ENCODE data around the gene EML4.
A peak's percentile ranks its signal among the peaks of the same experiment; 100 is the strongest.
"Not testable (repeated sequence)": the region's sequence is repeated elsewhere in the genome, so short reads cannot be mapped to it uniquely, and the experiment has no call there.

EML4 gene

GRCh38 chr2:42167458-42167857 lies 1.7 kb upstream of the EML4 start:
- DNase-seq = no peak
- in situ Hi-C loops (cut with HindIII; ENCODE audit: low pct_ligation_motif_present, low pct_unique_long_range_greater_than_20kb, low sequenced_read_pairs) = no loop called here

- DNase-seq = no peak
- in situ Hi-C loops (cut with HindIII; ENCODE audit: low pct_ligation_motif_present, low pct_unique_long_range_greater_than_20kb, low sequenced_read_pairs) = no loop called here
These were observed 574 bp upstream of the EML4 start for GRCh38 chr2:42168459-42169099.

GRCh38 chr2:42169874-42170521 lies 845 bp downstream of the EML4 start:
- in situ Hi-C loops (cut with HindIII; ENCODE audit: low pct_ligation_motif_present, low pct_unique_long_range_greater_than_20kb, low sequenced_read_pairs) = no loop called here
- peak; percentile 35 for DNase-seq

DNA sequence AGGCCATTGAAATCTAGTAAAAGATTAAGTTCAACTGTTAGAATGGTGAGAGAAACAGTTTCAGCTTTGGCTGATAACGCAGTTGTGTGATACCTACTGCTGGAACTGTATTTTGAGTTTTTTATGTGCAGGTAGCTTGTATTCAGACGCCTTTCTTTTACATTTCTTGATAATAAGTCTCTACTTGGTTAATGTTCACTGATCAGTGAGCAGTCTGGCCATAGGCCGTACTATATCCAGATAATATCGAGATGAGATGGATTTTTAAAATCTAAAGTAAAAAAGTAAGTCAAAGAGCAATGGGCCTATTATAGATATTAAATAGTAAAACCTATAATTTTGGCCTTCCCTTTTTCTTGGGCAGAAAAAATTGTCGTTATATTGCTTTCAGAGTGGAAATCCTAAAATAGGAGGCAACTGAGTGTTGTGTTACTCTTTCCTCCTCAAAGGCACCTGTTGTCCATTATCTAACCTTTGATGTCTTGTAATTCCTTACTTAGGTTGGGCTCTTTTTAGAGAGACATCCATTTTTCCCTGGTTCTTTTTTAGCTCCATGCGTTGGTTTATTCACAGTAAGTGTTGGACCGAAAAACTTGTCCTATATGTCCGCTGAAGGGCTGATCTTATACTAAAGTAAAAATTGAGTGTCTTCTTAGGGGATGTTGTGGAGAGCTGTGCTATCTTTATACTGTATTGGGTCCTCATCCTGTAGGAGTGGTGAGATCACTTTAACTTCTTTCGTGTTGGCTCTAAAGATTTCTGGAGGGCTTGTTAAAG lies 1.7 kb downstream of the EML4 start:
- in situ Hi-C loops (cut with HindIII; ENCODE audit: low pct_ligation_motif_present, low pct_unique_long_range_greater_than_20kb, low sequenced_read_pairs) = no loop called here
- no peak for DNase-seq

DNA sequence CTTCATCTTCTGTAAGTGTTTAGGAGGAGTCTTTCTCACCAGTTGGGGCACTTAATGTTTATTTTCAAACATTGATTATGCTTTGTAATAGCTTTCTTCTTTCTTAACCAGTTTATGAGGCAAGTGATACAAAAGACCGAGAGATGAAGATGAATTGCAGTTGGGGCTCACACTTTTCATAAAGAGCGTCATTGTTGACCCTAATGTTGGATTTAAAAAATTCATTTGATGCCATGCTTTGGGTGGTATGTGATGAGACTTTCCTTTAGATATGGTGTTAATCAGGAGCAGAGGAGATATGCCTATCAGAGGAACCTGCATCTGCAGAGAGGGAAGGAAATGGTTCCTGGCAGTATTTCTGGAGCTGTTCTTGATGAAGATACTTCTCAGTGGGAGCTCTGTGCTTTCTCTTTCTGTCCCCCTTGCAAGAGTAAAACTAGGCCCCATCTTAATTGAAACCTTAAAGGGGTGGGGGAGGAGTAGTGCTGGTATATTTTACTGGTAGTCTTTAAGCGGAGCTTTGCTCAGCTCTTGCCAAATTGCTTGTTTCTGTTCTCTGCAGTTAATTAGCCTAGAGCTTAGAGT lies 2.3 kb downstream of the EML4 start:
- in situ Hi-C loops (cut with HindIII; ENCODE audit: low pct_ligation_motif_present, low pct_unique_long_range_greater_than_20kb, low sequenced_read_pairs) = no loop called here
- peak; percentile 17 for DNase-seq

- in situ Hi-C loops (cut with HindIII; ENCODE audit: low pct_ligation_motif_present, low pct_unique_long_range_greater_than_20kb, low sequenced_read_pairs) = no loop called here
- no peak for DNase-seq
These were observed 2.9 kb downstream of the EML4 start for GRCh38 chr2:42172020-42172419.

DNA sequence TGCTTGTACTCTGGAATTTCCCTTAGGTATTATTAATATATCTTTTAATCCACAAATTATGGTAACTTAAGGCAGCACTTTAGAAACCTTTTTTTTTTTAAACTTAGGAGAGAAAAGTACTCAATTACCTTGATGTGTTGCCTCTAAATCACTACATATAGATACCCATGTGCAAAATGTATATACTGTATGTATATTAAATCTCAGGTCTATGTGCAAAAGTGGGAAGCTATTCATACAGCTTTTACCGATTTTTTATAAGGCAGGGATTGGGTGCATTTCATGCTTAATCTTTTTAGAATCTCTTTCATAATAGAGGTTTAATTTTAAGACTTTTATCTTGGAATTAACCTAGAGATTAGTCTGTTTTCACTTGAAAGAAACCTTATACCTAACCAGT lies 3.4 kb downstream of the EML4 start:
- in situ Hi-C loops (cut with HindIII; ENCODE audit: low pct_ligation_motif_present, low pct_unique_long_range_greater_than_20kb, low sequenced_read_pairs) = no loop called here
- DNase-seq = no peak

GRCh38 chr2:42173467-42173866 lies 4.3 kb downstream of the EML4 start:
- DNase-seq; in situ Hi-C loops (cut with HindIII; ENCODE audit: low pct_ligation_motif_present, low pct_unique_long_range_greater_than_20kb, low sequenced_read_pairs): not testable (repeated sequence)

DNA sequence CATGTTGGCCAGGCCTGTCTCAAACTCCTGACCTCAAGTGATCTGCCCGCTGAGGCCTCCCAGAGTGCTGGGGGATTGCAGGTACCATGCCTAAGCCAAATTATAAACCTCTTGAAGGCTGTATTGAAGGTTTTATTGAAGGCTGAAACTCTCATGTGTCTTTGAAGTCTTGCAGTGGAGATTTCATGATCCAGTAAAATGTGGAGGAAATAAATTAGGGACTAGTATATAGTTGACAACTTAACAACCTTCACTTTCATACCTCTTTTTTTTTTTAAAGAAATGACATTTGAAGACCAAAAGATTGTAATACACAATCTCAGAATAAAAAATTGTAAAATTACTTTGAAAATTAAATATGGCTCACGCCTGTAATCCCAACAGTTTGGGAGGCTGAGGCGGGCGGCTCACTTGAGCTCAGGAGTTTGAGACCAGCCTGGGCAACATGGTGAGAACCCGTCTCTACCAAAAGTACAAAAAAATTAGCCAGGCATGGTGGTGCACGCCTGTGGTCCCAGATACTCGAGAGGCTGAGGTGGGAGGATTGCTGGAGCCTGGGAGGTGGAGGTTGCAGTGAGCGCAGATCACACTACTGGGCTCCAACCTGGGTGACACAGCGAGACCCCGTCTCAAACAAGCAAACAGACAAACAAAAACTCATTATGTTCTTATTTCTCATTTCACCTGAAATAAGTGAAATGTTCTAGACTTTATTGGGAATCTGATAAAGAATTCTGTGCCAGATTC lies 8.0 kb downstream of the EML4 start:
- in situ Hi-C loops (cut with HindIII; ENCODE audit: low pct_ligation_motif_present, low pct_unique_long_range_greater_than_20kb, low sequenced_read_pairs) = no loop called here
- DNase-seq = no peak

DNA sequence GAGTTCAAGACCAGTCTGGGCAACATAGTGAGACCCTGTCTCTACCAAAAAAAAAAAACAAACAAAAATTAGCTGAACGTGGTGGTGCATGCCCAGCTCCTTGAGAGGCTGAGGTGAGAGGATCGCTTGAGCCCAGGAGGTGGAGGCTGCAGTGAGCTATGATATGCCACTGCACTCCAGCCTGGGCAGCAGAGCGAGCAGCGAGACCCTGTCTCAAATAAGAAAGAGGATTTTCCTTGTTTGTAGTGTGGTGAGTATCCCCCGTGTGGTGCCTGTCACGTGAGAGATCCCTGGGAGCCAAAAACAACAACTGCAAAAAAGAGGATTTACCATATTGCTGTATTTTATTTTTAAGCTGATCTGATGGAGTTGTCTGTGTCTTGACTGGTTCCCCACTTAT lies 9.2 kb downstream of the EML4 start:
- DNase-seq = no peak
- in situ Hi-C loops (cut with HindIII; ENCODE audit: low pct_ligation_motif_present, low pct_unique_long_range_greater_than_20kb, low sequenced_read_pairs) = no loop called here

DNA sequence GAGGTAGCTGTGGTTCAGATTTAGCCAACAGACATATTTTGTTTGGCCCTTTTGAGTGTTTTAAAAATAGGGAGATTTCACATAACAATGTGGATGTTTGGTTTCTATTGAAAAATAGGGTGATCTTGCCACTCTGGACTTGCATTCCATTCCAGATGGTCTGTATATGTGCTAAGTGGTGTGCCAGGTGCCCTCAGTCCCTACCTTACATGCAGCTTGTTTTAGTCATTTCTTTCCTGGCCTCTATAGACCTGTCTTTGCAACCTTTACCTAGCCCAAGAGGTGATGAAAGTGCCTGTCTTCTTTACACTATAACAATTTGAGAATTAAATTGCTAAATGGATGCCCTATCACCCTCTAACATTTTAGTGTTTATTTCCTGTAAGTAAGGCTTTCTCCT lies 11.1 kb downstream of the EML4 start:
- no peak for DNase-seq
- in situ Hi-C loops (cut with HindIII; ENCODE audit: low pct_ligation_motif_present, low pct_unique_long_range_greater_than_20kb, low sequenced_read_pairs) = no loop called here

DNA sequence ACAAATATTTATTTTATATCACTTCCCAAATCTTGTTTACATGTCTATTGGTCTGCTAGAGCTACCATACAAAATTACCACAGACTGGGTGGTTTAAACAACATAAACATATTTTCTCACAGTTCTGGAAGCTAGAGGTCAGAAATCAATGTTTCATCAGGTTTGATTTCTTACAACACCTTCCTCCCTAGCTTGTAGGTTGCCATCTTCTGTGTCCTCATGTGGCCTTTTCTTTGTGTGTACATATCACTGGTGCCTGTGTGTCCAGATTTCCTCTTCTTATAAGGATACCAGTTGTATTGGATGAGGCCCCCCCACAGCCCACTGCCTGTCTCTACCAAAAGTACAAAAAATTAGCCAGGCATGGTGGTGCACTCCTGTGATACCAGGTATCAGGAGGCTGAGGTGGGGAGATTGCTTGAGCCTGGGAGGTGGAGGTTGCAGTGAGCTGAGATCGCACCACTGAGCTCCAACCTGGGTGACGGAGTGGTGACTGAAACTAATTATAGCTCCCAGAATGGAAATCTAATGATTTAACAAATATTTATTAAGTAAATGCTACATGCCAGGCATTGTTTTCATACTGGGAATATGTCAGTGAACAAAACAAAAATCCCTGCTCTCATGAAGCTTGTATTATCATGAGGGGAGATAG lies 13.6 kb downstream of the EML4 start:
- no peak for DNase-seq
- in situ Hi-C loops (cut with HindIII; ENCODE audit: low pct_ligation_motif_present, low pct_unique_long_range_greater_than_20kb, low sequenced_read_pairs) = no loop called here

DNA sequence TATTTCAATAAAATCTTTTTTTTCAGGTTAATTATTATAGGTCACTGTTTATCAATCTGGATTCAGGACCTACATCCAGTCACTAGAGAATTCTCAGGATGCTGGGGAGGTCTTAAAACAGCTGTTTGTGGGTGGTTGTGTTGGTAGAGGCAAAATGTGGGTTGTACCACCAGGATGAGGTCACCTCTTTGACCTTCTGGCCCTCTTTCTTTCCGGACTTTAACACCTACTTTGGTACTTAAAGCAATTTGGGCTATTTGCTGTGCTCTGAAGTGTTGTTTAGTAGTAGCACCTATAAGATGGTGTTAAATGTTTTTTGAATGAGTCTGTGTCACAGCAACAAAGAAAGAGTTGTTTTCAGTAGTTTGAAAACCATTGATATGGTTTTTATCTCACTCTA lies 14.6 kb downstream of the EML4 start:
- no peak for DNase-seq
- in situ Hi-C loops (cut with HindIII; ENCODE audit: low pct_ligation_motif_present, low pct_unique_long_range_greater_than_20kb, low sequenced_read_pairs) = no loop called here

- in situ Hi-C loops (cut with HindIII; ENCODE audit: low pct_ligation_motif_present, low pct_unique_long_range_greater_than_20kb, low sequenced_read_pairs) = no loop called here
- no peak for DNase-seq
These were observed 15.2 kb downstream of the EML4 start for GRCh38 chr2:42184346-42184745.

DNA sequence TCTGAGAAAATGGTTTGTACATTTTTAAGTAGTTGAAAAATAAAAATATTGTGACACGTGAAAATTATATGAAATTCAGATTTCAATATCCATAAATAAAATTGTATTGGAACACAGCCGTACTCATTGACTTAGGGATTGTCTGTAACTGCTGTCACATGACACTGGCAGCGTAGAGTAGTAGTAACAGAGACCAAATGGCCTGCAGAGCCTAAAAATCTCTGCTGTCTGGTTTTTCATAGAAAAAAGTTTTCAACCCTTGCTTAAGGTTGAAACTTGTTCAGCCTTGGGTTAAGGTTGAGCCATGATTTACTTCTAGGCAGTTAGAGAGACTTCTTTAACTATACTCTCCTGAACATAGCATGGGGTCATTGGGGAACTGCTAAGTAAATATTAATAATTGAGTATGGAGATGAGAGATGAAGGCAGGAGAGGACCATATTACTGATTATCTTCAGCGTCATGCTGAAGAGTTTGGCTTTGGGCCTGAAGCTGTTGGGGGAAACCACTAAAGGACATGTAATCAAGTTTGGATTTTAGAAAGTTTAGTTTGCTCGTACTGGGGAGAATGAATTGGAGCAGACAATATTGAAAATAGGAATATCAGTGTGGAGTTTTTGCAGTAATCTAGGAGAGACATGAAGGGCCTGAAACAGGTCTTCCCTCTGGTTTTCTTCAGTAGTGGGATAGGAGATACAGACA lies 16.2 kb downstream of the EML4 start:
- DNase-seq = no peak
- in situ Hi-C loops (cut with HindIII; ENCODE audit: low pct_ligation_motif_present, low pct_unique_long_range_greater_than_20kb, low sequenced_read_pairs) = no loop called here

GRCh38 chr2:42186366-42186765 lies 17.2 kb downstream of the EML4 start:
- in situ Hi-C loops (cut with HindIII; ENCODE audit: low pct_ligation_motif_present, low pct_unique_long_range_greater_than_20kb, low sequenced_read_pairs) = no loop called here
- DNase-seq = no peak

DNA sequence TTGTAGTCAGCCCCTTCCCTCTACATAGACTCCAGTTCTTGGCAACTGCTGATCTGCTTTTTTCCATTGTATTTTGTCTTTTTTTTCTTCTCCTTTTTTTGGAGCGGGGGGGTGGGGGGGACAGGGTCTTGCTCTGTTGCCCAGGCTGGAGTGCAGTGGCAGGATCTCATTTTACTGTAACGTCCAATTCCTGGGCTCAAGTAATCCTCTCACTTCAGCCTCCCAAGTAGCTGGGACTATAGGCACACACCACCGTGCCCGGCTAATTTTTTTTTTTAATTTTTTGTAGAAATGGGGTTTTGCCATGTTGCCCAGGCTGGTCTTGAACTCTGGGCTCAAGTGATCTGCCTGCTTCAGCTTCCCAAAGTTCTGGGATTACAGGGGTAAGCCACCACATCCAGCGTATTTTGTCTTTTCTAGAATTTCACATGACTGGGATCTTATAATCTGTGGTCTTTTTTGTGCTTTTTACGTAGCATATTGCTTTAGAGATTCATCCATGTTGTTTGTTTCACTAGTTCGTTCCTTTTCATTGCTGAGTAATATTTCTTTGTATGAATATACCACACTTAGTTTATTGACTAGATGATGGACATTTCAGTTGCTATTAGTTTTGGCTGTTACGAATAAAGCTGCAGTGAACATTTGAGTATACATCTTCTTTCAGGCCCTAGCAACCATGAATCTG lies 17.9 kb downstream of the EML4 start:
- in situ Hi-C loops (cut with HindIII; ENCODE audit: low pct_ligation_motif_present, low pct_unique_long_range_greater_than_20kb, low sequenced_read_pairs) = no loop called here

More for the DNA sequence above, 17.9 kb downstream of the EML4 start:
- no peak for DNase-seq
